Stomach smooth muscle (tissue), 2 donors: Measurements from ENCODE around the gene SFXN1.
"Not testable (repeated sequence)": the region's sequence is repeated elsewhere in the genome, so short reads cannot be mapped to it uniquely, and the experiment has no call there.

Source experiments
- H3K27ac ChIP-seq: one replicate; pipeline ENCODE4 v1.7.0; 2013; ENCODE audit warnings: mild to moderate bottlenecking, low read length, inconsistent platforms
- H3K27me3 ChIP-seq, 2 donors: one replicate each; pipeline ENCODE4 v1.7.0; 2013; ENCODE audit warnings: low read length in 2 of 2; ENCODE audit not compliant: insufficient read depth in 2 of 2, control insufficient read depth in 1 of 2
- H3K36me3 ChIP-seq, 2 donors: one replicate each; pipeline ENCODE4 v1.7.0; 2013; ENCODE audit warnings: low read length in 2 of 2; ENCODE audit not compliant: control insufficient read depth in 2 of 2, insufficient read depth in 2 of 2
- H3K4me1 ChIP-seq: one replicate; pipeline ENCODE4 v1.7.0; 2013; ENCODE audit warnings: low read length; ENCODE audit not compliant: control insufficient read depth, insufficient read depth
- H3K4me3 ChIP-seq, 2 donors: one replicate each; pipeline ENCODE4 v1.7.0; 2013; ENCODE audit warnings: low read length in 2 of 2
- H3K9ac ChIP-seq, 2 donors: one replicate each; pipeline ENCODE4 v1.7.0; 2013; ENCODE audit warnings: low read length in 2 of 2, mild to moderate bottlenecking in 1 of 2
- H3K9me3 ChIP-seq, 2 donors: one replicate each; pipeline ENCODE4 v1.7.0; 2013; ENCODE audit warnings: low read length in 2 of 2; ENCODE audit not compliant: control insufficient read depth in 2 of 2
- donor health status: healthy.
- donor health status: Pancreatic carcinoma.

Gene SFXN1, protein sequence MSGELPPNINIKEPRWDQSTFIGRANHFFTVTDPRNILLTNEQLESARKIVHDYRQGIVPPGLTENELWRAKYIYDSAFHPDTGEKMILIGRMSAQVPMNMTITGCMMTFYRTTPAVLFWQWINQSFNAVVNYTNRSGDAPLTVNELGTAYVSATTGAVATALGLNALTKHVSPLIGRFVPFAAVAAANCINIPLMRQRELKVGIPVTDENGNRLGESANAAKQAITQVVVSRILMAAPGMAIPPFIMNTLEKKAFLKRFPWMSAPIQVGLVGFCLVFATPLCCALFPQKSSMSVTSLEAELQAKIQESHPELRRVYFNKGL

DNA sequence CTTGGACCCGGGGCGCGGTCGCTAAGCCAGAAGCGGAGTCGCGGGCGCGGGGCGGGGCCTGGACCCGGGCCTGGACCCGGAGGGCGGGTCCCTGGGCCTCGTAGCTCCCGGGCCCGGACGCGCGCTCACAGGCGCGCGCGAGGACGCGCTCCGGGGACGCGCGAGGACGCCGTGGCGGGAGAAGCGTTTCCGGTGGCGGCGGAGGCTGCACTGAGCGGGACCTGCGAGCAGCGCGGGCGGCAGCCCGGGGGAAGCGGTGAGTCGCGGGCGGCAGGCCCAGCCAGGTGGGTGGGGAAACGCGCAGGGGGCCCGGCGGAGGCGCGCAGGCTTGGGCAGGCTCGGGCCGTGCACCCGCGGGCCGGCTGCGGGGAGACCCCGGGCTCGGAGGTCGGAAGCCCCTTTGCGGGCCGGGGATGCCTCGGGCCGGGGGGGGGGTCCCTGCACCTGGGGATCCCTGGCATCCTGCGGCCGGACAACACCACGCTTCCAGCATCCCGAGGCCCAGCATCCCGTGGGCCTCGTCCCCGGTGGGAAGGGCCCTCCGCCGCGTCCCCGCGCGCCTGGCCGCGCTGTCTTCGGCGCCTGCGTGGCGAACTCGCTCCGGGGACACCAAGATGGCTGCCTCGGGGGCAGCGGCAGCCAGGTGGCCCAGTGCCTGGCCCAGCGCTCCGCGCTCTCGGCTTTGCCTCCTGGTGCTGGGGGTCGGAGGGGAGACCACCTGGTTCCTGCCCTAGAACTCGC, at the start of gene SFXN1:
Gene SFXN1, plus strand, starts transcription at position 177 of the 741 bp plus-strand sequence. CDS start 13,544 bp downstream, outside the sequence.
- Histone ChIP-seq H3K4me1 (peaks cover 15% of the 10 kb centered on the region), H3K9me3 (no peaks in the 10 kb centered on the region), H3K27me3 (peaks cover 0 to 2% of the 10 kb centered on the region in 2 donors), H3K36me3 (peaks cover 0 to 5% of the 10 kb centered on the region in 2 donors), H3K9ac (peak within 1 kb of the TSS; percentile 84), H3K27ac (no peak within 1 kb of the TSS), H3K4me3 (peak within 1 kb of the TSS; percentile 88 to 92)

DNA sequence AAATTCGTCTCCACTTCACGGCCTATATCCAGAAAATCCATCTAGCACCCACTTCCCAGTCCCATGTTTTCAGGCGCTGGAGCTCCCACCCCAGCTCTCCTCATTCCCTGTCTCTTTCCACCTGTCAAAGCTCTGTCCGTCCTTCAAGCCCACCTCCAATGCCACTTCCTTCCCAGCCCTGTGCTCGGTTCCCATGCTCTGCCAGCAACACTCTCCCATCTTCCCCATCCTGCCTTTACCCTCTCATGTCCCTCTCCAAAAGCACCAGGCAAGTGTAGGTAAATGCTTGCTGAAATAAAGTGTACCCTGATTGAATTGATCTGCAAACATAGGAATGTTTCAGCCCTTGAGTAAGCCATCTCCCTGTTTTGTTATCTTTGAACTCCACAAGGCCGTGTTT, 43.6 kb upstream of the SFXN1 start:
- no peaks in the 10 kb centered on the region for H3K4me1 ChIP-seq
- H3K9ac ChIP-seq, result no peak overlapping the region
- H3K27me3 ChIP-seq, result peaks cover 0 to 3% of the 10 kb centered on the region in 2 donors
- no peaks in the 10 kb centered on the region for H3K9me3 ChIP-seq
- H3K36me3 ChIP-seq, result no peaks in the 10 kb centered on the region
- no peak overlapping the region for H3K27ac ChIP-seq
- H3K4me3 ChIP-seq, result no peak overlapping the region

GRCh38 chr5:175436359-175436758, 42.0 kb upstream of the SFXN1 start:
- Histone ChIP-seq H3K4me1 (no peaks in the 10 kb centered on the region), H3K9ac (no peak overlapping the region), H3K27me3 (peaks cover 0 to 3% of the 10 kb centered on the region in 2 donors), H3K36me3 (no peaks in the 10 kb centered on the region), H3K9me3 (no peaks in the 10 kb centered on the region), H3K4me3 (no peak overlapping the region), H3K27ac (no peak overlapping the region)

GRCh38 chr5:175438234-175438857, 40.0 kb upstream of the SFXN1 start:
- Histone ChIP-seq H3K36me3 (no peaks in the 10 kb centered on the region), H3K4me3 (no peak overlapping the region), H3K27ac (no peak overlapping the region), H3K27me3 (peaks cover 9 to 10% of the 10 kb centered on the region in 2 donors), H3K4me1 (no peaks in the 10 kb centered on the region), H3K9me3 (no peaks in the 10 kb centered on the region), H3K9ac (no peak overlapping the region)

- Histone ChIP-seq H3K9ac (no peak overlapping the region), H3K9me3 (no peaks in the 10 kb centered on the region), H3K27ac (no peak overlapping the region), H3K27me3 (peaks cover 14 to 27% of the 10 kb centered on the region in 2 donors), H3K36me3 (no peaks in the 10 kb centered on the region), H3K4me3 (peak overlapping the region in 1 of 2 donors; percentile 67), H3K4me1 (peaks cover 8% of the 10 kb centered on the region)
Observed at GRCh38 chr5:175443514-175444059, 34.8 kb upstream of the SFXN1 start.

DNA sequence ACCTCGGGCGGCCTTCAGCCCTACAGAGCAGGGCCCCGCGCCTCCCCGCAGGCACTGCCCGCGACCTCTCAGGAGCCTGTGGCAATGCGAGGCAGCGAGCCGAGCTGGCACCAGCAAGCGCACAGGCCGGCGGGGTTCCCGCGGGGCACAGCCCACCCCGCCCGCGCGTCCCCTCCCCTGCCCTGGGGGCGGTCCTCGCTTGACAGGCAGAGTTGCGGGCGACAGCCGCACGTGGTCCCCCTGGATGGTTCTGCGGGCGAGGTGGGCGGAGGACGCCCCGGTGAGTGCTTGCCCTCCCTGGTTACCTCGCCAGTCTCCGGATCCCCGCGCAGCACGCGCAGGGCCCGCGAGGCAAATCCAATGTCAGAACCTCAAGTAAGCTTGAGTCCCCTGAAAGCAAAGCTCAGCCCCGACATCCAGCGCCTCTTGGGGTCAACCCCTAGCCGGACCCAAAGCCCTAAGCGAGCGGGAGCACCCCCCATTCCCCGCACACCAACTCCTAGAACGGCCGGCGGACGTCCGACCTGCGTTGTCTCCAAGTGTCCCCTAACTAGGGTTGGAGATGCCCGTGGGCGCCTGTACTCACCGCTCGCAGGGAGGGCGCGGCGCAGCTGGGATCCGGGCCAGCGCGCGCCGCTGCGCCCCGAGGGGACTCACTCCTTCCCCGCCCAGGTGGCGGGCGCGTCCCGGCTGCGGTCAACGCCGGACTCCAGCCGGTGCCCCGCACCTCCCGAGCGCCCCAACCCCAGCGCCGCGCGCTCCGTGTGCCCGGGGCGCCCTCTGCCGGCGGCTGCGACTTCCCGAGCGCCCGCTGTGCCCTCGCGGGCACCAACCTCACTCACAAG, 34.1 kb upstream of the SFXN1 start, which contains the start of gene DRD1:
Gene DRD1, minus strand, starts transcription at position 123 of the 845 bp plus-strand sequence. CDS start 1,083 bp downstream, outside the sequence.
- Histone ChIP-seq H3K27ac (no peak within 1 kb of the TSS), H3K36me3 (no peaks in the 10 kb centered on the region), H3K9me3 (no peaks in the 10 kb centered on the region), H3K9ac (no peak within 1 kb of the TSS), H3K27me3 (peaks cover 14 to 27% of the 10 kb centered on the region in 2 donors), H3K4me1 (peaks cover 8% of the 10 kb centered on the region), H3K4me3 (peak within 1 kb of the TSS; percentile 35 to 67)

DNA sequence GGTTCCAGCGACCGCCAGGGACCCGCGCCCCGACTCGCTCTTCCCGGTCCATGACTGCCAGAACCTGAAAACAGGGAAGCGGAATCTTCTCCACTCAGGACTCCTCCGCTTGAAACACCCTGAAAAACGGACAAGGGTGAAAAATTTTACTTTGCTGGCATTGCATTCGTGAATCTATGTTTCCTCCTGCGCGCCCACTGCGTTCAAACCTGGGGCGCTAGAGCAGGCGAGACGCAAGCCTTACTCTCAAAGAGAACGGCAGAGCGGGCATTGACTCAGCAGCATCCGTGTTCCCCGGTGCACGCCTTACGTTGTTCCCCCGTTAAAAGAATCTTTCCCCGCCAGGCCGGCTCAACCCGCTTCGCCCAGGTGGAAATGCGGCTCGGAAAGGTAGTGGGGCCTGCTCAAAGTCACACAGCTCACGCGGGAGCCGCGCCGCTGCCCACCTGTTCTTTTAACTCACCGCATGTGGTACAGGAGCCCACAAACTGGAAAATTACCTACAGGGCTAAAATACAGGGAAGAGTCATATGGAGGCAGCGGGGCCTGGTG, 33.4 kb upstream of the SFXN1 start:
- Histone ChIP-seq H3K4me1 (peaks cover 8% of the 10 kb centered on the region), H3K27me3 (peaks cover 14 to 27% of the 10 kb centered on the region in 2 donors), H3K9ac (no peak overlapping the region), H3K27ac (no peak overlapping the region), H3K9me3 (no peaks in the 10 kb centered on the region), H3K36me3 (no peaks in the 10 kb centered on the region), H3K4me3 (peak overlapping the region in 1 of 2 donors; percentile 67)

- H3K9ac ChIP-seq, H3K9me3 ChIP-seq, H3K27ac ChIP-seq, H3K4me3 ChIP-seq, H3K36me3 ChIP-seq, H3K4me1 ChIP-seq: not testable (repeated sequence)
- H3K27me3 ChIP-seq, result peaks cover 14 to 30% of the 10 kb centered on the region in 2 donors
Observed at GRCh38 chr5:175446378-175446777, 32.0 kb upstream of the SFXN1 start.

DNA sequence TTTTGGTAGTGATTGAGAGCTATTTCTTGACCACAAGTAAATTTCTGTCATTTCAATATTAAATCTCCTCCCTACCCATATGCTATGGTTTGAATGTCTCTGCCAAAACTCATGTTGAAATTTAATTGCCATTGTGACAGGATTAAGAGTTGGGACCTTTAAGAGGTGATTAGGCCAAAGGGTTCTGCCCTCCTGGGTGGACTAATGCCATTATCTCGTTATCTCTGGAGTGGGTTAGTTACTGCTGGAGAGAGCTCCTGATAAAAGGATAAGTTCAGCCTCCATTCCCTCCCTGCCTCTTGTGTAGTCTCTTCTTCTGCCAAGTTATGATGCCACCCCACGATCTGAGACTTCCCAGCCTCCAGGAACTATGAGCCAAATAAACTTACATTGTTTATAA, 30.8 kb upstream of the SFXN1 start:
- no peak overlapping the region for H3K9ac ChIP-seq
- H3K36me3 ChIP-seq, result no peaks in the 10 kb centered on the region
- peaks cover 8% of the 10 kb centered on the region for H3K4me1 ChIP-seq
- H3K9me3 ChIP-seq, result no peaks in the 10 kb centered on the region
- no peak overlapping the region for H3K4me3 ChIP-seq
- H3K27ac ChIP-seq, result no peak overlapping the region
- peaks cover 12 to 30% of the 10 kb centered on the region in 2 donors for H3K27me3 ChIP-seq
